Measurements from ENCODE around the gene EIF1. TPM values are rescaled to one million over a fixed set of nuclear protein-coding genes. Genes with fewer than 3 reads are reported as not detected.
"Not testable (repeated sequence)": the region's sequence is repeated elsewhere in the genome, so short reads cannot be mapped to it uniquely, and the experiment has no call there.

EIF1 gene
- total RNA-seq, 1 donor from 2014 or later, result 620 TPM

DNA sequence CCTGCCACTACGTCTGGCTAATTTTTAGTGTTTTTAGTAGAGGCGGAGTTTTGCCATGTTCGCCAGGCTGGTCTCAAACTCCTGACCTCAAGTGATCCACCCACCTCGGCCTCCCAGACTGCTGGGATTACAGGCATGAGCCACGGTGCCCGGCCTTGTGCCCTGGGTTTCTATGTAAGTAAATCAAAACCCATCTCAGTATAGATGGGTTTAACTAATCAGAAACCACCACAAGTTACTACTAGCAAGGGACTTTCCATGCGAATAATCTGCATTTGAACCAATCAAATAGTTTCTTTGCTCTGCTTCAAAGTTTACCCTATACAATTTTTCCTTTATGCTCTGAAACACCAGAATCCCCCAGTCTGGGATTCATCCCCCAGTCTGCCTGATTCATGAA, 16.5 kb upstream of the EIF1 start:
- peaks cover 21% of the 10 kb centered on the region for H3K27me3 Mint-ChIP-seq (ENCODE audit: low read depth)
- no peaks in the 10 kb centered on the region for H3K9me3 Mint-ChIP-seq
- peaks cover 3% of the 10 kb centered on the region for H3K4me1 Mint-ChIP-seq
- TF ChIP-seq, protein P1, sequence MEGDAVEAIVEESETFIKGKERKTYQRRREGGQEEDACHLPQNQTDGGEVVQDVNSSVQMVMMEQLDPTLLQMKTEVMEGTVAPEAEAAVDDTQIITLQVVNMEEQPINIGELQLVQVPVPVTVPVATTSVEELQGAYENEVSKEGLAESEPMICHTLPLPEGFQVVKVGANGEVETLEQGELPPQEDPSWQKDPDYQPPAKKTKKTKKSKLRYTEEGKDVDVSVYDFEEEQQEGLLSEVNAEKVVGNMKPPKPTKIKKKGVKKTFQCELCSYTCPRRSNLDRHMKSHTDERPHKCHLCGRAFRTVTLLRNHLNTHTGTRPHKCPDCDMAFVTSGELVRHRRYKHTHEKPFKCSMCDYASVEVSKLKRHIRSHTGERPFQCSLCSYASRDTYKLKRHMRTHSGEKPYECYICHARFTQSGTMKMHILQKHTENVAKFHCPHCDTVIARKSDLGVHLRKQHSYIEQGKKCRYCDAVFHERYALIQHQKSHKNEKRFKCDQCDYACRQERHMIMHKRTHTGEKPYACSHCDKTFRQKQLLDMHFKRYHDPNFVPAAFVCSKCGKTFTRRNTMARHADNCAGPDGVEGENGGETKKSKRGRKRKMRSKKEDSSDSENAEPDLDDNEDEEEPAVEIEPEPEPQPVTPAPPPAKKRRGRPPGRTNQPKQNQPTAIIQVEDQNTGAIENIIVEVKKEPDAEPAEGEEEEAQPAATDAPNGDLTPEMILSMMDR (conservative IDR thresholded peaks at IDR 0.05), result no peak
- no peak overlapping the region for H3K4me3 Mint-ChIP-seq
- no peak for DNase-seq (ENCODE audit: low read depth, low spot score)
- H3K36me3 Mint-ChIP-seq (ENCODE audit: low read depth), result no peaks in the 10 kb centered on the region
- no peak overlapping the region for H3K27ac Mint-ChIP-seq (ENCODE audit: unreplicated experiment)

DNA sequence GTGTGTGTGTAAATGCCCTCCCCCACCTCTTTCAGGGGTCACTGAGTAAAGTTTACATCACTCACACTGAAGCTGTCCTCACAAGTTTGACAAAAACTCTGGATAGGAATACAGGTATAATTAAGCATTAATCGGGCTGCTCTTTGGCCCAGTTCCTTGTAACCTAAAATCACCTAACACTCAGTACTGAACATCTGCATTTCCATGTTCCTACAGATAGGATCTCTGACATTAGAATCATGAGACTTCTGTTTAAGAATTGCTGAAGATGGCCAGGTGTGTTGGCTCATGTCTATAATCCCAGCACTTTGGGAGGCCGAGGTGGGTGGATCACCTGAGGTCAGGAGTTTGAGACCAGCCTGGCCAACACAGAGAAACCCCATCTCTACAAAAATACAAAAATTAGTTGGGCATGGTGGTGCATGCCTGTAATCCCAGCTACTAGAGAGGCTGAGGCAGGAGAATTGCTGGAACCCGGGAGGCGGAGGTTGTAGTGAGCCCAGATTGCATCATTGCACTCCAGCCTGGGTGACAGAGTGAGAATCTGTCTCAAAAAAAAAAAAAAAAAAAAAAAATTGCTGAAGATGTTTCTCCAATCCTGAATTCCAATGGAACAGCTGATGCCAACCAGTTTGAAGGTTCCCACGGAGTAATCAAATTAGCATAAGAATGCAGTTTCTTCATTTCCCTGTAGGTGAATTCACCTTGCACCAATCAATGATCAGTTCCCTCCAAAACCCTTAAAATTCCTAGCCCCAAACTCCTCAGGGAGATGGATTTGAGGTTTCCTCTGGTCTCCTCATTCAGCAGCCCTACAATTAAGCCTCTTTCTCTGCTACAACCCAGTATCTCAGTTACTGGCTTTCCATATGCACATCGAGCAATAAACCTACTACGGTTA, 13.3 kb upstream of the EIF1 start:
- peaks cover 30% of the 10 kb centered on the region for H3K27me3 Mint-ChIP-seq (ENCODE audit: low read depth)
- not testable (repeated sequence) for H3K4me3 Mint-ChIP-seq; H3K4me1 Mint-ChIP-seq; H3K9me3 Mint-ChIP-seq; DNase-seq (ENCODE audit: low read depth, low spot score); H3K27ac Mint-ChIP-seq (ENCODE audit: unreplicated experiment); H3K36me3 Mint-ChIP-seq (ENCODE audit: low read depth)

DNA sequence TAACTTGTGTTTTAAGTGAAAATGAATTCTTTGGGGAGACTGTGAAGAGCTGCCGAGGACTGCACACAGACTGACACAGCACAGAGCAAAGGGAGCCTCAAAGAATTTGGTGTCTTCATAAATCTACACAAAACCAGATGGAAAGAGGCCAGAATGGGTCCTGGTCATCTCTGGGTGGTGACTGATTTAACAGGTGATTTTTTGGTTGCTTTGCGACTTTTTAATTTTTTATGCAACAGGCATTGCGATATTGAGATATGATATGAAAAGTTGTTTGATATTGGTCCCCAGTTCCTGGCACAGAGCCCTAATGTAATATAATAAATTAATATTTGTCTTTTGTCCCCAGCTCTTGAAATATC, 12.6 kb upstream of the EIF1 start:
- H3K4me1 Mint-ChIP-seq, result peaks cover 6% of the 10 kb centered on the region
- no peak overlapping the region for H3K27ac Mint-ChIP-seq (ENCODE audit: unreplicated experiment)
- H3K27me3 Mint-ChIP-seq (ENCODE audit: low read depth), result peaks cover 33% of the 10 kb centered on the region
- peaks cover 5% of the 10 kb centered on the region for H3K9me3 Mint-ChIP-seq
- H3K4me3 Mint-ChIP-seq, result no peak overlapping the region
- DNase-seq (ENCODE audit: low read depth, low spot score), result no peak
- TF ChIP-seq, protein P1 (conservative IDR thresholded peaks at IDR 0.05), result no peak
- no peaks in the 10 kb centered on the region for H3K36me3 Mint-ChIP-seq (ENCODE audit: low read depth)

GRCh38 chr17:41678411-41678906, 10.2 kb upstream of the EIF1 start:
- DNase-seq (ENCODE audit: low read depth, low spot score), result no peak
- Mint-ChIP-seq H3K27me3 (ENCODE audit: low read depth) (peaks cover 32% of the 10 kb centered on the region), H3K4me3 (no peak overlapping the region), H3K36me3 (ENCODE audit: low read depth) (no peaks in the 10 kb centered on the region), H3K4me1 (peaks cover 10% of the 10 kb centered on the region), H3K9me3 (peaks cover 5% of the 10 kb centered on the region), H3K27ac (ENCODE audit: unreplicated experiment) (no peak overlapping the region)
- TF ChIP-seq, protein P1 (conservative IDR thresholded peaks at IDR 0.05), result no peak

GRCh38 chr17:41678907-41679739, 9.6 kb upstream of the EIF1 start:
- no peaks in the 10 kb centered on the region for H3K36me3 Mint-ChIP-seq (ENCODE audit: low read depth)
- H3K4me1 Mint-ChIP-seq, result peaks cover 16% of the 10 kb centered on the region

More at GRCh38 chr17:41678907-41679739, 9.6 kb upstream of the EIF1 start:
- H3K4me3 Mint-ChIP-seq, result no peak overlapping the region
- TF ChIP-seq, protein P1 (conservative IDR thresholded peaks at IDR 0.05), result no peak
- H3K27ac Mint-ChIP-seq (ENCODE audit: unreplicated experiment), result no peak overlapping the region
- DNase-seq (ENCODE audit: low read depth, low spot score), result no peak
- H3K27me3 Mint-ChIP-seq (ENCODE audit: low read depth), result peaks cover 35% of the 10 kb centered on the region
- H3K9me3 Mint-ChIP-seq, result peaks cover 5% of the 10 kb centered on the region
